HEK293 (cell line): ENCODE data around the gene SYNE2.

Experiments
- MZF1 ChIP-seq: fragments of 450-650 bp; formaldehyde crosslinking; IDR thresholded peaks from 2 replicates; pipeline ENCODE4 v1.5.1; 2017; ENCODE audit warnings: missing biosample characterization, missing genetic modification characterization, borderline replicate concordance
- OSR2 ChIP-seq: fragments of 450-650 bp; formaldehyde crosslinking; IDR thresholded peaks from 2 replicates; pipeline ENCODE4 v1.5.1; 2016; ENCODE audit warnings: missing biosample characterization, missing genetic modification characterization
- RBAK ChIP-seq: fragments of 450-650 bp; formaldehyde crosslinking; IDR thresholded peaks from 2 replicates; pipeline ENCODE4 v1.5.1; 2016; ENCODE audit warnings: missing biosample characterization, missing genetic modification characterization
- ZNF140 ChIP-seq: fragments of 450-650 bp; formaldehyde crosslinking; IDR thresholded peaks from 2 replicates; pipeline ENCODE4 v1.5.1; 2016; ENCODE audit warnings: missing biosample characterization, missing genetic modification characterization
- ZNF677 ChIP-seq: fragments of 450-650 bp; IDR thresholded peaks from 2 replicates; pipeline ENCODE4 v1.5.0; 2018; ENCODE audit warnings: missing biosample characterization, mild to moderate bottlenecking, missing genetic modification characterization, moderate library complexity
- ZNF768 ChIP-seq: fragments of 450-650 bp; formaldehyde crosslinking; IDR thresholded peaks from 2 replicates; pipeline ENCODE4 v1.5.1; 2018; ENCODE audit warnings: missing biosample characterization, mild to moderate bottlenecking, missing genetic modification characterization
- ZNF792 ChIP-seq: fragments of 450-650 bp; formaldehyde crosslinking; IDR thresholded peaks from 2 replicates; pipeline ENCODE4 v1.5.1; 2016; ENCODE audit warnings: missing biosample characterization, missing genetic modification characterization
- TF ChIP-seq, protein P1 (sequence below): fragments of 450-650 bp; formaldehyde crosslinking; IDR thresholded peaks from 2 replicates; pipeline ENCODE4 v1.5.1; 2016; ENCODE audit warnings: missing biosample characterization, missing genetic modification characterization
- TF ChIP-seq, protein P2 (sequence below): fragments of 450-650 bp; formaldehyde crosslinking; optimal IDR thresholded peaks from 2 replicates; pipeline ENCODE3; 2016; ENCODE audit warnings: missing biosample characterization, mild to moderate bottlenecking, missing genetic modification characterization

DNA sequence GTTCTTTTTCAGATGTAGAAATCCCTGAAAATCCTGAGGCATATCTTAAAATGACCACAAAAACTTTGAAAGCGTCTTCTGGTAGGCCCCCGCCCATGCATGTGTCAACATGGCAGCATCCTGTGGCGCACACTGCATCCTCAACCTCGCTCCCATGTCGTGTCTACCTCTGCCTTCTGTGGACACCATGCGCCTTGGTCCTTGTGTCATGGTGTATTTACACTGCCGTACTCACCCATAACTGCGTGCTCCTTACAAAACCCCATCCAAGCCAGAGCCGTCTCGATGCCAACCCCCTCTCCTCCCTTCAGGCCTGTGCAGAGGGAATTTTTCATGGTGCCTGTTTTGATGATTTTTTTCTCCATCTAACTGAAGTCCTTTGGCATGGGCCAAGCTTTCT, 362.5 kb downstream of the SYNE2 start:
- TF ChIP-seq OSR2 (tag by site-specific recombination) (no peak), ZNF140 (tag by site-specific recombination) (no peak), ZNF768 (tag by site-specific recombination) (no peak), ZNF792 (no peak), MZF1 (tag by site-specific recombination) (no peak), ZNF677 (tag by site-specific recombination) (no peak), RBAK (tag by site-specific recombination) (no peak)
- TF ChIP-seq, protein P1, sequence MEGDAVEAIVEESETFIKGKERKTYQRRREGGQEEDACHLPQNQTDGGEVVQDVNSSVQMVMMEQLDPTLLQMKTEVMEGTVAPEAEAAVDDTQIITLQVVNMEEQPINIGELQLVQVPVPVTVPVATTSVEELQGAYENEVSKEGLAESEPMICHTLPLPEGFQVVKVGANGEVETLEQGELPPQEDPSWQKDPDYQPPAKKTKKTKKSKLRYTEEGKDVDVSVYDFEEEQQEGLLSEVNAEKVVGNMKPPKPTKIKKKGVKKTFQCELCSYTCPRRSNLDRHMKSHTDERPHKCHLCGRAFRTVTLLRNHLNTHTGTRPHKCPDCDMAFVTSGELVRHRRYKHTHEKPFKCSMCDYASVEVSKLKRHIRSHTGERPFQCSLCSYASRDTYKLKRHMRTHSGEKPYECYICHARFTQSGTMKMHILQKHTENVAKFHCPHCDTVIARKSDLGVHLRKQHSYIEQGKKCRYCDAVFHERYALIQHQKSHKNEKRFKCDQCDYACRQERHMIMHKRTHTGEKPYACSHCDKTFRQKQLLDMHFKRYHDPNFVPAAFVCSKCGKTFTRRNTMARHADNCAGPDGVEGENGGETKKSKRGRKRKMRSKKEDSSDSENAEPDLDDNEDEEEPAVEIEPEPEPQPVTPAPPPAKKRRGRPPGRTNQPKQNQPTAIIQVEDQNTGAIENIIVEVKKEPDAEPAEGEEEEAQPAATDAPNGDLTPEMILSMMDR (tag by site-specific recombination): no peak
- TF ChIP-seq, protein P2, sequence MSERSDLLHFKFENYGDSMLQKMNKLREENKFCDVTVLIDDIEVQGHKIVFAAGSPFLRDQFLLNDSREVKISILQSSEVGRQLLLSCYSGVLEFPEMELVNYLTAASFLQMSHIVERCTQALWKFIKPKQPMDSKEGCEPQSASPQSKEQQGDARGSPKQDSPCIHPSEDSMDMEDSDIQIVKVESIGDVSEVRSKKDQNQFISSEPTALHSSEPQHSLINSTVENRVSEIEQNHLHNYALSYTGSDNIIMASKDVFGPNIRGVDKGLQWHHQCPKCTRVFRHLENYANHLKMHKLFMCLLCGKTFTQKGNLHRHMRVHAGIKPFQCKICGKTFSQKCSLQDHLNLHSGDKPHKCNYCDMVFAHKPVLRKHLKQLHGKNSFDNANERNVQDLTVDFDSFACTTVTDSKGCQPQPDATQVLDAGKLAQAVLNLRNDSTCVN: no peak
